HG03159 (cell line): ENCODE data around the gene REPIN1.

ENCODE experiments used
- ATAC-seq: cut with Tn5 transposase; IDR thresholded peaks from one replicate; pipeline ENCODE4 v1.9.1; 2021; ENCODE audit warnings: mild to moderate bottlenecking, moderate library complexity; ENCODE audit not compliant: unreplicated experiment

REPIN1 gene

GRCh38 chr7:150336746-150337145 lies 31.9 kb upstream of the REPIN1 start:
- no peak for ATAC-seq

GRCh38 chr7:150337179-150337578 lies 31.4 kb upstream of the REPIN1 start:
- ATAC-seq, result no peak

GRCh38 chr7:150337659-150338081 lies 31.0 kb upstream of the REPIN1 start:
- no peak for ATAC-seq

- no peak for ATAC-seq
Measured at GRCh38 chr7:150338166-150338829, 30.3 kb upstream of the REPIN1 start.

- no peak for ATAC-seq
Measured at GRCh38 chr7:150339409-150339809, 29.2 kb upstream of the REPIN1 start.

GRCh38 chr7:150340024-150340749 lies 28.4 kb upstream of the REPIN1 start:
- ATAC-seq, result no peak

- no peak for ATAC-seq
Measured at GRCh38 chr7:150340875-150341262, 27.8 kb upstream of the REPIN1 start.

GRCh38 chr7:150341263-150342120 lies 27.1 kb upstream of the REPIN1 start, which contains the start of gene RARRES2:
TSS of gene RARRES2 (minus strand) at chr7:150341629. CDS start at chr7:150340609, 1,020 bp downstream.
- ATAC-seq, result no peak

- no peak for ATAC-seq
Measured at GRCh38 chr7:150342121-150342408, 26.6 kb upstream of the REPIN1 start.

- ATAC-seq, result no peak
Measured at GRCh38 chr7:150343225-150343624, 25.4 kb upstream of the REPIN1 start.

- ATAC-seq, result no peak
Measured at GRCh38 chr7:150344299-150344698, 24.3 kb upstream of the REPIN1 start.

- ATAC-seq, result no peak
Measured at GRCh38 chr7:150345012-150345411, 23.6 kb upstream of the REPIN1 start.

- ATAC-seq, result no peak
Measured at GRCh38 chr7:150346922-150347321, 21.7 kb upstream of the REPIN1 start.

- no peak for ATAC-seq
Measured at GRCh38 chr7:150351587-150352194, 16.9 kb upstream of the REPIN1 start.

GRCh38 chr7:150355666-150356059 lies 13.0 kb upstream of the REPIN1 start:
- ATAC-seq, result no peak

GRCh38 chr7:150356265-150356897 lies 12.2 kb upstream of the REPIN1 start:
- ATAC-seq, result no peak

GRCh38 chr7:150357270-150357669 lies 11.4 kb upstream of the REPIN1 start:
- peak; percentile 67 for ATAC-seq

GRCh38 chr7:150357771-150358427 lies 10.7 kb upstream of the REPIN1 start:
- ATAC-seq, result peak; percentile 17

- no peak for ATAC-seq
Measured at GRCh38 chr7:150358433-150358832, 10.2 kb upstream of the REPIN1 start.

GRCh38 chr7:150358988-150359621 lies 9.5 kb upstream of the REPIN1 start:
- no peak for ATAC-seq
